ENCODE measurements around the gene WNT1. TPM values are rescaled to one million over a fixed set of nuclear protein-coding genes. Genes with fewer than 3 reads are reported as not detected.

The WNT1 gene
- total and polyA plus RNA-seq, 9 of the 15 experiments (the other 6 are each of a cell fraction or from before 2014, with no cell fraction given) = not detected

GRCh38 chr12:48995086-48995879 lies 17.2 kb downstream of the WNT1 start (continued):
- TF ChIP-seq, protein P1, sequence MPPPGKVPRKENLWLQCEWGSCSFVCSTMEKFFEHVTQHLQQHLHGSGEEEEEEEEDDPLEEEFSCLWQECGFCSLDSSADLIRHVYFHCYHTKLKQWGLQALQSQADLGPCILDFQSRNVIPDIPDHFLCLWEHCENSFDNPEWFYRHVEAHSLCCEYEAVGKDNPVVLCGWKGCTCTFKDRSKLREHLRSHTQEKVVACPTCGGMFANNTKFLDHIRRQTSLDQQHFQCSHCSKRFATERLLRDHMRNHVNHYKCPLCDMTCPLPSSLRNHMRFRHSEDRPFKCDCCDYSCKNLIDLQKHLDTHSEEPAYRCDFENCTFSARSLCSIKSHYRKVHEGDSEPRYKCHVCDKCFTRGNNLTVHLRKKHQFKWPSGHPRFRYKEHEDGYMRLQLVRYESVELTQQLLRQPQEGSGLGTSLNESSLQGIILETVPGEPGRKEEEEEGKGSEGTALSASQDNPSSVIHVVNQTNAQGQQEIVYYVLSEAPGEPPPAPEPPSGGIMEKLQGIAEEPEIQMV (tag; conservative IDR thresholded peaks at IDR 0.05; ENCODE audit: low read depth) = no peak
- TF ChIP-seq CXXC5 (CRISPR knock-in tag; IDR thresholded peaks at IDR 0.05) (peak; percentile 20; the same call in 1 of the 2 replicates), ZNF224 (CRISPR knock-in tag; IDR thresholded peaks at IDR 0.05) (no peak), ZNF239 (CRISPR knock-in tag; IDR thresholded peaks at IDR 0.05) (no peak), U2AF1 (optimal IDR thresholded peaks at IDR 0.05; ENCODE audit: low read depth, low read length) (no peak), ETV1 (tag; conservative IDR thresholded peaks at IDR 0.05; ENCODE audit: low read depth) (no peak), STAG1 (CRISPR knock-in tag; IDR thresholded peaks at IDR 0.05; ENCODE audit: borderline replicate concordance) (peak; percentile 23; the same call in 1 of the 2 replicates), KHSRP (IDR thresholded peaks at IDR 0.05) (no peak), RAD21 (CRISPR knock-in tag; conservative IDR thresholded peaks at IDR 0.05 in 1 of 2, IDR thresholded peaks at IDR 0.05 in 1 of 2) (peak; percentile 60 to 78), THRA (IDR thresholded peaks at IDR 0.05) (no peak), RBM15 (IDR thresholded peaks at IDR 0.05; ENCODE audit: insufficient read depth, low read length) (no peak), MAZ (CRISPR knock-in tag; conservative IDR thresholded peaks at IDR 0.05 in 1 of 2, IDR thresholded peaks at IDR 0.05 in 1 of 2) (peak in 1 of 2 experiments; percentile 51; a peak in 1 of 4 replicates), RFX5 (IDR thresholded peaks at IDR 0.05; ENCODE audit: low read depth, low read length) (no peak), ZNF217 (CRISPR knock-in tag; IDR thresholded peaks at IDR 0.05) (no peak), PTRF (tag; IDR thresholded peaks at IDR 0.05) (no peak), MEF2D (tag; conservative IDR thresholded peaks at IDR 0.05; ENCODE audit: low read depth) (no peak), GABPA (tag; conservative IDR thresholded peaks at IDR 0.05; ENCODE audit: low read depth) (no peak), CHD4 (IDR thresholded peaks at IDR 0.05; ENCODE audit: insufficient read depth, insufficient replicate concordance, low read depth, low read length, poor library complexity, severe bottlenecking) (no peak), CCNT2 (IDR thresholded peaks at IDR 0.05; ENCODE audit: borderline replicate concordance, extremely low read depth, insufficient read length, low read depth, low read length) (no peak), SPI1 (IDR thresholded peaks at IDR 0.05; ENCODE audit: borderline replicate concordance, low read depth, low read length) (no peak)
- TF ChIP-seq, protein P2, sequence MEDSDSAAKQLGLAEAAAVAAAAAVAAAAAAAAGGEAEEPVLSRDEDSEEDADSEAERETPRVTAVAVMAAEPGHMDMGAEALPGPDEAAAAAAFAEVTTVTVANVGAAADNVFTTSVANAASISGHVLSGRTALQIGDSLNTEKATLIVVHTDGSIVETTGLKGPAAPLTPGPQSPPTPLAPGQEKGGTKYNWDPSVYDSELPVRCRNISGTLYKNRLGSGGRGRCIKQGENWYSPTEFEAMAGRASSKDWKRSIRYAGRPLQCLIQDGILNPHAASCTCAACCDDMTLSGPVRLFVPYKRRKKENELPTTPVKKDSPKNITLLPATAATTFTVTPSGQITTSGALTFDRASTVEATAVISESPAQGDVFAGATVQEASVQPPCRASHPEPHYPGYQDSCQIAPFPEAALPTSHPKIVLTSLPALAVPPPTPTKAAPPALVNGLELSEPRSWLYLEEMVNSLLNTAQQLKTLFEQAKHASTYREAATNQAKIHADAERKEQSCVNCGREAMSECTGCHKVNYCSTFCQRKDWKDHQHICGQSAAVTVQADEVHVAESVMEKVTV (CRISPR knock-in tag; IDR thresholded peaks at IDR 0.05) = 0 out of 2 replicates have a peak, but pooled peaks have one; percentile 26

Data from K562 (cell line).